Panc1 (cell line): ENCODE results near the gene EEF1AKMT3. TPM values are rescaled to one million over a fixed set of nuclear protein-coding genes. Genes with fewer than 3 reads are reported as not detected.

Experiments
- ATAC-seq: fragments of 200-7000 bp; cut with Tn5 transposase; 2 replicates; pipeline ENCODE4 v1.9.1; 2020; ENCODE audit warnings: mild to moderate bottlenecking, moderate library complexity
- BruUV-seq: library from RNA; stranded (reverse); fragments of 400-500 nt; replicated peaks from 2 replicates; lab custom pipeline; 2021; lab: Mats Ljungman, UMichigan
- CTCF ChIA-PET: fragments of 300-600 bp; sonication (Branson Sonifier 250); formaldehyde crosslinking; loops from one replicate; lab custom pipeline; 2022; ENCODE audit warnings: antibody characterized with exemption; lab: Charles Lee
- POLR2A ChIA-PET: fragments of 300-600 bp; sonication (Branson Sonifier 250); formaldehyde crosslinking; loops from one replicate; lab custom pipeline; 2022; ENCODE audit warnings: antibody characterized with exemption; lab: Charles Lee
- DNase-seq: peaks from one replicate; pipeline ENCODE4 v3.0.0-alpha.2; 2010; ENCODE audit warnings: low read depth, low spot score
- H3K27ac ChIP-seq: 2 replicates; pipeline ENCODE4 v1.5.1; 2011; ENCODE audit warnings: mild to moderate bottlenecking, low read length, inconsistent platforms
- H3K27me3 ChIP-seq: fragments of 200-500 bp; sonication (Bioruptor generic); 2 replicates; pipeline ENCODE4 v1.6.0; 2014; ENCODE audit warnings: low read length, inconsistent platforms; ENCODE audit not compliant: control insufficient read depth, insufficient read depth
- H3K36me3 ChIP-seq: fragments of 200-500 bp; sonication (Bioruptor generic); 2 replicates; pipeline ENCODE4 v1.5.1; 2014; ENCODE audit warnings: inconsistent platforms, mild to moderate bottlenecking, low read length, moderate library complexity; ENCODE audit not compliant: control insufficient read depth, insufficient read depth
- H3K4me1 ChIP-seq: 2 replicates; pipeline ENCODE4 v1.5.1; 2011; ENCODE audit warnings: inconsistent platforms, mild to moderate bottlenecking, low read length, moderate library complexity; ENCODE audit not compliant: control insufficient read depth, insufficient read depth
- H3K4me3 ChIP-seq, 2 experiments: 2 replicates each; pipeline ENCODE4 v1.5.1; 2011 to 2012; ENCODE audit warnings: low read depth in 2 of 2, low read length in 2 of 2, mild to moderate bottlenecking in 2 of 2, inconsistent platforms in 1 of 2, moderate library complexity in 1 of 2
- H3K9me3 ChIP-seq: fragments of 200-500 bp; sonication (Bioruptor generic); 2 replicates; pipeline ENCODE4 v1.5.1; 2014; ENCODE audit warnings: low read depth, mild to moderate bottlenecking, inconsistent platforms, low read length, moderate library complexity; ENCODE audit not compliant: control insufficient read depth, insufficient read depth
- POLR2AphosphoS5 ChIP-seq: IDR thresholded peaks from 2 replicates; pipeline ENCODE4 v1.6.1; 2012; ENCODE audit warnings: mild to moderate bottlenecking, low read depth, low read length, moderate library complexity
- SIN3A ChIP-seq: IDR thresholded peaks from 2 replicates; pipeline ENCODE4 v1.6.1; 2012; ENCODE audit warnings: low read depth, mild to moderate bottlenecking, low read length, moderate library complexity, borderline replicate concordance; ENCODE audit not compliant: insufficient read depth
- TCF7L2 ChIP-seq: IDR thresholded peaks from 2 replicates; pipeline ENCODE4 v1.6.1; 2011; ENCODE audit warnings: mild to moderate bottlenecking, low read depth, low read length, inconsistent platforms
- in situ Hi-C: cut with HindIII; loops from 2 replicates; pipeline ENCODE4 v1.10.0; 2016; ENCODE audit warnings: low sequenced_read_pairs, low pct_unique_long_range_greater_than_20kb
- intact Hi-C: fragments of 100-400 bp; cut with micrococcal nuclease; formaldehyde crosslinking; loops from one replicate; pipeline ENCODE4 v1.10.0; 2022; ENCODE audit not compliant: unreplicated experiment
- total RNA-seq: library from RNA; stranded (reverse); gene quantifications from one replicate; pipeline ENCODE4 v1.2.1, GENCODE V29; 2021; ENCODE audit not compliant: unreplicated experiment
- TF ChIP-seq, protein P1 (sequence below), 2 experiments: IDR thresholded peaks; 2 replicates each; pipeline ENCODE4 v1.6.1; 2011 to 2012; ENCODE audit warnings: low read depth in 2 of 2, control low read depth in 1 of 2, low read length in 1 of 2, mild to moderate bottlenecking in 1 of 2, moderate library complexity in 1 of 2; ENCODE audit not compliant: insufficient read depth in 1 of 2
- TF ChIP-seq, protein P2 (sequence below): fragments of 450-650 bp; IDR thresholded peaks from 2 replicates; pipeline ENCODE4 v1.5.1; 2017; ENCODE audit warnings: mild to moderate bottlenecking

Gene EEF1AKMT3
- total RNA-seq, 1 experiment from 2014 or later, result 7.4 TPM

DNA sequence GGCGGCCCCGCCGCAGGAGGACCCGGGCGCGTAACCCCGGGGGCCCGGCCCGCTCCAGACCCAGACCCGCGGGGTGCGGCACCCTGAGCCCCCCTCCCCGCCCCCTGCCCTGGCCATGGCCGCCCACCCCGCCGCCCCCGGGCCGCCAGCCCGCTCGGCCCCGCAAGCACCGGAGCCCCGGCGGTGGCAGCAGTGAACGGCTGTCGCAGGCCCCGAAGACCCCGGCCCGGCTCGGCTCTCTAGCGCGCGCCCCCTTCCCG, 17.3 kb upstream of the EEF1AKMT3 start:
- no peak overlapping the region for H3K27ac ChIP-seq
- ChIA-PET POLR2A (no interaction called here), CTCF (interaction anchor here (0.6 kb wide), 1 partner anchor 145 kb away, joined by 8 read pairs; no protein-coding TSS in a partner anchor)
- BruUV-seq, result no TSS peak
- in situ Hi-C loops (no loop called here), intact Hi-C loops (no loop called here)
- TF ChIP-seq POLR2AphosphoS5, result no peak
- TF ChIP-seq, protein P1, sequence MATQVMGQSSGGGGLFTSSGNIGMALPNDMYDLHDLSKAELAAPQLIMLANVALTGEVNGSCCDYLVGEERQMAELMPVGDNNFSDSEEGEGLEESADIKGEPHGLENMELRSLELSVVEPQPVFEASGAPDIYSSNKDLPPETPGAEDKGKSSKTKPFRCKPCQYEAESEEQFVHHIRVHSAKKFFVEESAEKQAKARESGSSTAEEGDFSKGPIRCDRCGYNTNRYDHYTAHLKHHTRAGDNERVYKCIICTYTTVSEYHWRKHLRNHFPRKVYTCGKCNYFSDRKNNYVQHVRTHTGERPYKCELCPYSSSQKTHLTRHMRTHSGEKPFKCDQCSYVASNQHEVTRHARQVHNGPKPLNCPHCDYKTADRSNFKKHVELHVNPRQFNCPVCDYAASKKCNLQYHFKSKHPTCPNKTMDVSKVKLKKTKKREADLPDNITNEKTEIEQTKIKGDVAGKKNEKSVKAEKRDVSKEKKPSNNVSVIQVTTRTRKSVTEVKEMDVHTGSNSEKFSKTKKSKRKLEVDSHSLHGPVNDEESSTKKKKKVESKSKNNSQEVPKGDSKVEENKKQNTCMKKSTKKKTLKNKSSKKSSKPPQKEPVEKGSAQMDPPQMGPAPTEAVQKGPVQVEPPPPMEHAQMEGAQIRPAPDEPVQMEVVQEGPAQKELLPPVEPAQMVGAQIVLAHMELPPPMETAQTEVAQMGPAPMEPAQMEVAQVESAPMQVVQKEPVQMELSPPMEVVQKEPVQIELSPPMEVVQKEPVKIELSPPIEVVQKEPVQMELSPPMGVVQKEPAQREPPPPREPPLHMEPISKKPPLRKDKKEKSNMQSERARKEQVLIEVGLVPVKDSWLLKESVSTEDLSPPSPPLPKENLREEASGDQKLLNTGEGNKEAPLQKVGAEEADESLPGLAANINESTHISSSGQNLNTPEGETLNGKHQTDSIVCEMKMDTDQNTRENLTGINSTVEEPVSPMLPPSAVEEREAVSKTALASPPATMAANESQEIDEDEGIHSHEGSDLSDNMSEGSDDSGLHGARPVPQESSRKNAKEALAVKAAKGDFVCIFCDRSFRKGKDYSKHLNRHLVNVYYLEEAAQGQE (IDR thresholded peaks at IDR 0.05; ENCODE audit: insufficient read depth in 1 of 2, low read depth in 2 of 2, low read length in 1 of 2), result no peak
- no peak for TF ChIP-seq SIN3A
- TF ChIP-seq TCF7L2, result no peak
- TF ChIP-seq, protein P2, sequence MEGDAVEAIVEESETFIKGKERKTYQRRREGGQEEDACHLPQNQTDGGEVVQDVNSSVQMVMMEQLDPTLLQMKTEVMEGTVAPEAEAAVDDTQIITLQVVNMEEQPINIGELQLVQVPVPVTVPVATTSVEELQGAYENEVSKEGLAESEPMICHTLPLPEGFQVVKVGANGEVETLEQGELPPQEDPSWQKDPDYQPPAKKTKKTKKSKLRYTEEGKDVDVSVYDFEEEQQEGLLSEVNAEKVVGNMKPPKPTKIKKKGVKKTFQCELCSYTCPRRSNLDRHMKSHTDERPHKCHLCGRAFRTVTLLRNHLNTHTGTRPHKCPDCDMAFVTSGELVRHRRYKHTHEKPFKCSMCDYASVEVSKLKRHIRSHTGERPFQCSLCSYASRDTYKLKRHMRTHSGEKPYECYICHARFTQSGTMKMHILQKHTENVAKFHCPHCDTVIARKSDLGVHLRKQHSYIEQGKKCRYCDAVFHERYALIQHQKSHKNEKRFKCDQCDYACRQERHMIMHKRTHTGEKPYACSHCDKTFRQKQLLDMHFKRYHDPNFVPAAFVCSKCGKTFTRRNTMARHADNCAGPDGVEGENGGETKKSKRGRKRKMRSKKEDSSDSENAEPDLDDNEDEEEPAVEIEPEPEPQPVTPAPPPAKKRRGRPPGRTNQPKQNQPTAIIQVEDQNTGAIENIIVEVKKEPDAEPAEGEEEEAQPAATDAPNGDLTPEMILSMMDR, result no peak
- H3K4me3 ChIP-seq, result peak overlapping the region; percentile 45 to 54; a peak in 3 of 4 replicates
- no peak for DNase-seq
- peaks cover 11% of the 10 kb centered on the region for H3K36me3 ChIP-seq
- no peaks in the 10 kb centered on the region for H3K9me3 ChIP-seq
- peaks cover 14% of the 10 kb centered on the region for H3K4me1 ChIP-seq
- peaks cover 9% of the 10 kb centered on the region for H3K27me3 ChIP-seq
- no peak for ATAC-seq

DNA sequence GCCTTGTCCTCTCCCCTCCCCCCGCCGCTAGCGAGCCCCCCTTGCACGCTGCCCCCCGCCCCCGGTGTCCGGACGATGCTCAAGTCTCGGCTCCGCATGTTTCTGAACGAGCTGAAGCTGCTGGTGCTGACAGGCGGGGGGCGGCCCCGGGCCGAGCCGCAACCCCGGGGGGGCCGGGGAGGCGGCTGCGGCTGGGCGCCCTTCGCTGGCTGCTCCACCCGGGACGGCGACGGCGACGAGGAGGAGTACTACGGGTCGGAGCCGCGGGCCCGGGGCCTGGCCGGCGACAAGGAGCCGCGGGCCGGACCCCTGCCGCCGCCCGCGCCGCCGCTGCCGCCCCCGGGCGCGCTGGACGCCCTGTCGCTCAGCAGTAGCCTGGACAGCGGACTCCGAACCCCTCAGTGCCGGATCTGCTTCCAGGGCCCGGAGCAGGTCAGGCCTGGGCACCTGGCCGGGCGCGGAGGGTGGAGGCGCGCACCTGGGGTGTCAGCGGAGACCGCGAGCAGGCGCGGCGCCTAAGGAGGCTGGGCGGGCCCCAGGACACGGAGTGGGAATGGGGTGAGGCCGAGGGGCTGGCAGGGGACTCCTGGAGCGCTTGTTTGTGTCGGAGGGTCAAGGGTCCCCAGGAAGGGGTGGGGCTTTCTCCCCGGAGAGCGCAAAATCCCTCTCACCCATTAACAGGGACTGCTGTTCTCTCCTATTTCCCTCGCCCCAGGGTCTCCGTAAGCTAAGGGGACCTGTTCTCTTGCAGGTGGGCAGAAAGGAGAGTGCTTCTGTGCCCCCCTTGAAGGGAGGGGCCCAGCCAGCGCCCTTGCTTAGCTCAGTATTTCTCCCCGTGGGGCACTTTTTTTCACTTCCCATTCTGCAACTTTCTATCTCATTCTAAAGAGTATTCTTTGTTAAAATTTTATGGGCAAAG, 16.7 kb upstream of the EEF1AKMT3 start:
- intact Hi-C loops (no loop called here), in situ Hi-C loops (no loop called here)
- POLR2A ChIA-PET, result interaction anchor here (0.5 kb wide), 1 partner anchor 15 kb away, joined by 12 read pairs; no protein-coding TSS in a partner anchor
- Histone ChIP-seq H3K27ac (no peak overlapping the region), H3K9me3 (no peaks in the 10 kb centered on the region), H3K36me3 (peaks cover 7% of the 10 kb centered on the region), H3K4me3 (peak overlapping the region; percentile 45 to 54), H3K4me1 (peaks cover 13% of the 10 kb centered on the region), H3K27me3 (peaks cover 9% of the 10 kb centered on the region)
- CTCF ChIA-PET, result interaction anchor here (0.6 to 1.2 kb wide), 4 partner anchors 11 to 144 kb away, joined by 3 to 8 read pairs (median 4); partner anchors contain the start of gene CYP27B1
- TF ChIP-seq, protein P2, result no peak
- TF ChIP-seq, protein P1 (IDR thresholded peaks at IDR 0.05; ENCODE audit: insufficient read depth in 1 of 2, low read depth in 2 of 2, low read length in 1 of 2), result no peak
- TF ChIP-seq TCF7L2, result no peak
- no peak for TF ChIP-seq POLR2AphosphoS5
- no peak for TF ChIP-seq SIN3A
- no peak for DNase-seq
- BruUV-seq, result no TSS peak
- no peak for ATAC-seq
